Activated CD8-positive, alpha-beta memory T cell treated with anti-CD3 and anti-CD28 coated beads, Interleukin-2, amount 10 ng/mL, durations not matched to agents 7 days and 5 days (primary cell): ENCODE results near the gene RHBDD3. TPM values are rescaled to one million over a fixed set of nuclear protein-coding genes. Genes with fewer than 3 reads are reported as not detected.
A peak's percentile ranks its signal among the peaks of the same experiment; 100 is the strongest.

Experiments used
- ATAC-seq: fragments of 150-1000 bp; cut with Tn5 transposase; one replicate; pipeline ENCODE4 v1.10.0; 2021; ENCODE audit warnings: moderate library complexity
- CTCF ChIA-PET: fragments of 350-600 bp; sonication (Branson Sonifier 250); formaldehyde crosslinking; loops from one replicate; lab custom pipeline; 2021; ENCODE audit warnings: antibody characterized with exemption; lab: Charles Lee
- DNase-seq: peaks from one replicate; pipeline ENCODE4 v3.0.0-alpha.2; 2020
- H3K27ac Mint-ChIP-seq: one replicate; pipeline ENCODE4 v1.8.0; 2021; ENCODE audit warnings: mild to moderate bottlenecking, mixed read lengths
- H3K27me3 Mint-ChIP-seq: one replicate; pipeline ENCODE4 v1.8.0; 2021; ENCODE audit warnings: mixed read lengths
- H3K36me3 Mint-ChIP-seq: one replicate; pipeline ENCODE4 v1.8.0; 2021; ENCODE audit warnings: mild to moderate bottlenecking, mixed read lengths
- H3K4me1 Mint-ChIP-seq: one replicate; pipeline ENCODE4 v1.8.0; 2021; ENCODE audit warnings: mixed read lengths
- H3K4me3 Mint-ChIP-seq: one replicate; pipeline ENCODE4 v1.8.0; 2021; ENCODE audit warnings: mild to moderate bottlenecking, moderate library complexity, mixed read lengths
- H3K9me3 Mint-ChIP-seq: one replicate; pipeline ENCODE4 v1.8.0; 2022; ENCODE audit warnings: low read depth, mixed read lengths
- total RNA-seq, 2 experiments: library from RNA; stranded (reverse); gene quantifications; one replicate each; pipeline ENCODE4 v1.2.3, GENCODE V29; 2021

The RHBDD3 gene
- total RNA-seq, 2 experiments from 2014 or later = 40.5 to 44.7 TPM

- CTCF ChIA-PET = no interaction called here
- peak overlapping the region; percentile 65 for H3K27ac Mint-ChIP-seq
- DNase-seq (no peak), ATAC-seq (no peak)
- H3K4me1 Mint-ChIP-seq = peaks cover 2% of the 10 kb centered on the region
- H3K9me3 Mint-ChIP-seq = no peaks in the 10 kb centered on the region
- H3K27me3 Mint-ChIP-seq = peaks cover 5% of the 10 kb centered on the region
- H3K4me3 Mint-ChIP-seq = no peak overlapping the region
- H3K36me3 Mint-ChIP-seq = peaks cover 38% of the 10 kb centered on the region
Measured at GRCh38 chr22:29300807-29301601, 33.2 kb upstream of the RHBDD3 start.

GRCh38 chr22:29300467-29300806, 32.7 kb upstream of the RHBDD3 start:
- CTCF ChIA-PET = no interaction called here
- DNase-seq = no peak
- H3K27me3 Mint-ChIP-seq = peaks cover 4% of the 10 kb centered on the region
- no peaks in the 10 kb centered on the region for H3K4me1 Mint-ChIP-seq
- peaks cover 43% of the 10 kb centered on the region for H3K36me3 Mint-ChIP-seq
- H3K9me3 Mint-ChIP-seq = no peaks in the 10 kb centered on the region
- no peak overlapping the region for H3K27ac Mint-ChIP-seq
- no peak for ATAC-seq
- H3K4me3 Mint-ChIP-seq = no peak overlapping the region

GRCh38 chr22:29299136-29299900, 31.5 kb upstream of the RHBDD3 start:
- no peak for ATAC-seq
- CTCF ChIA-PET = interaction anchor here (0.6 kb wide), 1 partner anchor 148 kb away, joined by 3 read pairs; no protein-coding TSS in a partner anchor
- H3K36me3 Mint-ChIP-seq = peaks cover 47% of the 10 kb centered on the region

DNA sequence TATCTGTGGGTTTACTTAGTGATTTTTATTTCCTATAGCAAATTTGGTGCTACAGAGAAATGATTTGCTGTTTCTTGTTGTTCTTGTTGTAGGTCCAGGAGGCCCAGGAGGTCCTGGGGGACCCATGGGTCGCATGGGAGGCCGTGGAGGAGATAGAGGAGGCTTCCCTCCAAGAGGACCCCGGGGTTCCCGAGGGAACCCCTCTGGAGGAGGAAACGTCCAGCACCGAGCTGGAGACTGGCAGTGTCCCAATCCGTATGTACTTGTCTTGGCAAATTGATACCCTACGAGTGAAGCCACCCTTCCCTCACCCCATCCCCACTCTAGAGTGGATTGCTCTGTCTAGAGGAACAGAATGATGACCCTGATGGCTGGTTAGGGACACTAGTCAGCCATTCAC, 30.9 kb upstream of the RHBDD3 start:
- Mint-ChIP-seq H3K4me3 (no peak overlapping the region), H3K4me1 (no peaks in the 10 kb centered on the region), H3K27me3 (no peaks in the 10 kb centered on the region), H3K36me3 (peaks cover 49% of the 10 kb centered on the region), H3K27ac (no peak overlapping the region), H3K9me3 (no peaks in the 10 kb centered on the region)
- CTCF ChIA-PET = interaction anchor here (0.8 kb wide), 1 partner anchor 11 kb away, joined by 3 read pairs; no protein-coding TSS in a partner anchor
- no peak for ATAC-seq
- DNase-seq = no peak

More at GRCh38 chr22:29299136-29299900, 31.5 kb upstream of the RHBDD3 start:
- DNase-seq = no peak
- H3K27ac Mint-ChIP-seq = no peak overlapping the region
- no peaks in the 10 kb centered on the region for H3K9me3 Mint-ChIP-seq
- no peaks in the 10 kb centered on the region for H3K4me1 Mint-ChIP-seq
- H3K4me3 Mint-ChIP-seq = no peak overlapping the region
- no peaks in the 10 kb centered on the region for H3K27me3 Mint-ChIP-seq

GRCh38 chr22:29292379-29292778, 24.6 kb upstream of the RHBDD3 start:
- Mint-ChIP-seq H3K36me3 (peaks cover 66% of the 10 kb centered on the region), H3K27me3 (no peaks in the 10 kb centered on the region), H3K4me3 (no peak overlapping the region), H3K27ac (no peak overlapping the region), H3K9me3 (no peaks in the 10 kb centered on the region), H3K4me1 (peaks cover 2% of the 10 kb centered on the region)
- DNase-seq = no peak
- CTCF ChIA-PET = no interaction called here
- no peak for ATAC-seq

DNA sequence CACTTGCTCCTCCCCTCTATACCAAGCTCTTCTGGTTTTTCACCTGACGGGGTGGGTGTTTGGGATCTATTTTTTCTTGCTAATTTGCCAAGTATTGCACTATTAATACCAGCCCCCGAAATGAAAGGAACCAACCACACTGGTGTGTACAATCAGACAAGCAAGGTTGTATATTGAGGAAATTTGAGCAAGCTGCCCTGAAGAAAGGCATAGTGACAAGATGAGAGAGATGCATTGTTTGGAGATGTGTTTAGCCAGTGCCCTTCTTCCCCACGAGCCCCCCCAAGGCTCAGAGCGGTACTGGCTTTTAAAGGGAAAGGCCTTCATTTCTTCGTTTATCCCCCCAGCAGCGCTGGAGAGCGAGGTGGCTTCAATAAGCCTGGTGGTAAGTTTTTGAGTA, 23.4 kb upstream of the RHBDD3 start:
- peaks cover 67% of the 10 kb centered on the region for H3K36me3 Mint-ChIP-seq
- no peak for ATAC-seq
- CTCF ChIA-PET = no interaction called here
- DNase-seq = no peak
- no peaks in the 10 kb centered on the region for H3K27me3 Mint-ChIP-seq
- H3K4me3 Mint-ChIP-seq = no peak overlapping the region
- H3K27ac Mint-ChIP-seq = no peak overlapping the region
- H3K9me3 Mint-ChIP-seq = no peaks in the 10 kb centered on the region
- peaks cover 6% of the 10 kb centered on the region for H3K4me1 Mint-ChIP-seq

DNA sequence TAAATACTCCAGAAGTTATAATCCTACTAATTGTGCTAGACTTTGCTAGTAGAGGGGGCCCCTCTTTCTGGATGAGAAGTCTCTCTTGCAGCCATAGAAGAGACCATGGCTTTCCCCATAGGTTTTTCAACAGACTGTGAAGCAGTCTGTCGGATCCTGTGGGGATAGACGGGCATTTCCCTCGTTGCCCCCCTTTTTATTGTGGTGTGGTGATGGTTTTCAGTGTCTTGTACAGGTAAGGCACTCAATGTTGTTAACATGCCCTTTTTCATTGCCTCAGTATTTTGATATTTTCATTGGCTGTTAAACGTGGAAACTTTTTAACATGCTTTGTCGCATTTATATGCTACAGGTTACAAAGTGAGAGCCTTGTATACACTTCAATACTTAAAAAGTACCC, 22.3 kb upstream of the RHBDD3 start:
- Mint-ChIP-seq H3K36me3 (peaks cover 66% of the 10 kb centered on the region), H3K4me3 (no peak overlapping the region), H3K9me3 (no peaks in the 10 kb centered on the region), H3K4me1 (peaks cover 6% of the 10 kb centered on the region), H3K27me3 (no peaks in the 10 kb centered on the region), H3K27ac (no peak overlapping the region)
- CTCF ChIA-PET = no interaction called here
- ATAC-seq (no peak), DNase-seq (no peak)

DNA sequence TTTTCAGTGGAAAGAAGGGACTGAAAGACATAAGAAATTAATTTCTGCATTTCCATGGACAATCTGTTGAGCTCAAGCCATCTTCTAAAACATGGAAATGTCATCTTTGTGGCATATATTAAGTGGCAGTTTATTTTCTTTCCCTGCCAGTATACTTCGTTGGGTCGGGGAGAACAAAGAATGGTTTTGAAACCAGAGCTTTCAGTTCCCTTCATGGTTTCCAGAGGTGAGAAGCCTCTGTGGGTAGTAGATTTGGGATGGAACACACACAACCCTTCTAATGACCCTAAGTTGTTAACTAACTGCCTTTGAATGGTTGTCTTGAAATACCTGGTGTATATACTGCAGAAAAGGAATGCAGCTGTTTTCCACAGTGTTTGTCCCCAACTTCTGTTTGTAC, 21.1 kb upstream of the RHBDD3 start:
- peaks cover 8% of the 10 kb centered on the region for H3K4me1 Mint-ChIP-seq
- H3K27ac Mint-ChIP-seq = no peak overlapping the region
- ATAC-seq (no peak), DNase-seq (no peak)
- H3K9me3 Mint-ChIP-seq = no peaks in the 10 kb centered on the region
- no peak overlapping the region for H3K4me3 Mint-ChIP-seq
- CTCF ChIA-PET = interaction anchor here (0.7 to 1.5 kb wide), 3 partner anchors 10 to 24 kb away, joined by 3 to 4 read pairs (median 3); no protein-coding TSS in a partner anchor
- no peaks in the 10 kb centered on the region for H3K27me3 Mint-ChIP-seq
- peaks cover 67% of the 10 kb centered on the region for H3K36me3 Mint-ChIP-seq

DNA sequence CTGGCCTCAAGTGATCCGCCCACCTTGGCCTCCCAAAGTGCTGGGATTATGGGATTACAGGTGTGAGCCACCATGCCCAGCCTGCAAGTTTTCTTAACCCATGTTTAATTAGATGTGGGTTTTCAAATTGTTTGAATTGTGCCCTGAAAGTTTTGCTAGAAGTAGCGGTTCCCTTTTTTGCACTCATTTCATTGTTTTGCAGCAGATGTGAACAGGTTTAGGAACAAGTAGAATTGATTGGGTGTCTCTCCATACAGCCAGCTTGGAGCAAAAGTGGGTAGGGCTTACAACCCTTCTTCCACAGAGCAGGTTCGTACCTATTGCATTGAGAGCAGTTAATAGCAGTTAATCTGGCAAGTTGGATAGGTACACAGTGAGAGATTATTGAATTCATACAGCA, 16.4 kb upstream of the RHBDD3 start:
- no peaks in the 10 kb centered on the region for H3K9me3 Mint-ChIP-seq
- CTCF ChIA-PET = no interaction called here
- no peak overlapping the region for H3K4me3 Mint-ChIP-seq
- peaks cover 12% of the 10 kb centered on the region for H3K4me1 Mint-ChIP-seq
- no peak overlapping the region for H3K27ac Mint-ChIP-seq
- H3K27me3 Mint-ChIP-seq = no peaks in the 10 kb centered on the region
- DNase-seq = no peak
- ATAC-seq = no peak
- H3K36me3 Mint-ChIP-seq = peaks cover 71% of the 10 kb centered on the region

DNA sequence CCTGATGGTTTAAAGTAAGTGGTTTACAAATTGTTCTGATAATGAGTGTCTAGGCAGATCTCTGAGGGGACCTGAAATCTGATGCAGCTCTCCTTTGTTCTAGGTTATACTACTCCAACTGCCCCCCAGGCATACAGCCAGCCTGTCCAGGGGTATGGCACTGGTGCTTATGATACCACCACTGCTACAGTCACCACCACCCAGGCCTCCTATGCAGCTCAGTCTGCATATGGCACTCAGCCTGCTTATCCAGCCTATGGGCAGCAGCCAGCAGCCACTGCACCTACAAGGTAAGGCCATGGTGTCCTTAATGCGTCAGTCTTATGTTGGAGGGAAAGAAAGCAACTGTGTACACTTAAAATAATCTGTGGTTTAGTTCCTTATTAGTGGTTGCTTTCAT, 10.1 kb upstream of the RHBDD3 start:
- no peak overlapping the region for H3K4me3 Mint-ChIP-seq
- no peak overlapping the region for H3K27ac Mint-ChIP-seq
- ATAC-seq (no peak), DNase-seq (no peak)
- H3K4me1 Mint-ChIP-seq = peaks cover 39% of the 10 kb centered on the region
- H3K27me3 Mint-ChIP-seq = no peaks in the 10 kb centered on the region
- H3K9me3 Mint-ChIP-seq = no peaks in the 10 kb centered on the region
- H3K36me3 Mint-ChIP-seq = peaks cover 82% of the 10 kb centered on the region
- CTCF ChIA-PET = interaction anchor here (0.7 kb wide), 2 partner anchors 11 to 29 kb away, joined by 3 read pairs; partner anchors contain the start of gene GAS2L1

DNA sequence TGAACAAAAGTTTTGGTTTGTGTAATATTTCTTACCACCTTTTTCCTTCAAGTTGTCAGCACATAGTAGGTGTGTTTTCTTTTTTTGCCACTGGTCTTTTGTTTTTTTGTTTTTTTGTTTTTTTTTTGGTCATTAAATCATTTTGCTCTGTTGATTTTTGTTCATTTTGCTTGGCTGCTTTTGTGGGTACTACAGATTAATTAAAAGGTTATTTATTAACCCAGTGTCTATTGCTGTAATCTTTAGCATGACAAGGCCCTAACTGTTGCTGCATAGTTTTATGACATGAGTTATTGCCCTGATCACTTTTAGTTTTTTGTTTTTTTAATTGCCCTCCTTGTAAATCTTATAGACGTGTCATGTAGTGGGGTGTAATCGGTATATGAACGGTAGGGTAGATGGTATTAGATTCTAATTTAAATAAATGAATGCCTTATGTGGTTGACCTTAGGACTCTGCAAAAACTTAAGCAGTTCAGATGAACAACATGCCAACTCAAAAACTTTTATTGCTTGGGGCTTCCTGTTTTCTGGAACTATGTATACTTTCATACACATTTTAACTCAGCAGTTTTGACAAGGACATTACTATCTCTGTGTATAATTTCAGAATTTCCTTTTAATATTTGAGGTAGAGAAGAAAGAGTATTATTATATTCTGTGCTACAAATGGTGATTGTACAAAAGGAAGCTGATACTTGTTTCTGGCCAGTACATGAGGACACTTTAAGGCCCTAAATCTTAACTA, 8.2 kb upstream of the RHBDD3 start:
- Mint-ChIP-seq H3K4me3 (no peak overlapping the region), H3K27me3 (no peaks in the 10 kb centered on the region), H3K27ac (no peak overlapping the region), H3K4me1 (peaks cover 57% of the 10 kb centered on the region), H3K36me3 (peaks cover 82% of the 10 kb centered on the region), H3K9me3 (no peaks in the 10 kb centered on the region)
- DNase-seq = no peak
- ATAC-seq = no peak
- CTCF ChIA-PET = interaction anchor here (1.0 to 1.5 kb wide), 2 partner anchors 8 to 28 kb away, joined by 3 to 4 read pairs; partner anchors contain the start of genes EWSR1 and RHBDD3

- no peak for ATAC-seq
- peaks cover 63% of the 10 kb centered on the region for H3K4me1 Mint-ChIP-seq
- H3K36me3 Mint-ChIP-seq = peaks cover 85% of the 10 kb centered on the region
- H3K27ac Mint-ChIP-seq = no peak overlapping the region
- CTCF ChIA-PET = interaction anchor here (0.6 kb wide), 1 partner anchor 30 kb away, joined by 3 read pairs; no protein-coding TSS in a partner anchor
- H3K27me3 Mint-ChIP-seq = no peaks in the 10 kb centered on the region
- DNase-seq = no peak
- H3K9me3 Mint-ChIP-seq = no peaks in the 10 kb centered on the region
- H3K4me3 Mint-ChIP-seq = no peak overlapping the region
Measured at GRCh38 chr22:29275167-29275566, 7.4 kb upstream of the RHBDD3 start.

GRCh38 chr22:29272624-29273023, 4.8 kb upstream of the RHBDD3 start:
- DNase-seq (no peak), ATAC-seq (no peak)
- H3K4me1 Mint-ChIP-seq = peaks cover 62% of the 10 kb centered on the region
- no peak overlapping the region for H3K4me3 Mint-ChIP-seq
- no peak overlapping the region for H3K27ac Mint-ChIP-seq
- no peaks in the 10 kb centered on the region for H3K27me3 Mint-ChIP-seq
- H3K36me3 Mint-ChIP-seq = peaks cover 82% of the 10 kb centered on the region
- CTCF ChIA-PET = interaction anchor here (1.2 kb wide), 1 partner anchor 27 kb away, joined by 3 read pairs; no protein-coding TSS in a partner anchor
- no peaks in the 10 kb centered on the region for H3K9me3 Mint-ChIP-seq
